Cerebellar cortex (tissue), 1 donor: ENCODE results near the gene STAT1.
A peak's percentile ranks its signal among the peaks of the same experiment; 100 is the strongest.
"Not testable (repeated sequence)": the region's sequence is repeated elsewhere in the genome, so short reads cannot be mapped to it uniquely, and the experiment has no call there.

Source experiments
- DNase-seq: peaks from one replicate; pipeline ENCODE4 v3.0.0-alpha.2; 2015; ENCODE audit warnings: low spot score

Gene STAT1

GRCh38 chr2:190981733-190982132 lies 32.2 kb downstream of the STAT1 start:
- DNase-seq, result no peak

- DNase-seq, result no peak
Measured at GRCh38 chr2:190981333-190981732, 32.6 kb downstream of the STAT1 start.

GRCh38 chr2:190980630-190981209 lies 33.3 kb downstream of the STAT1 start:
- no peak for DNase-seq

GRCh38 chr2:190979906-190980629 lies 33.9 kb downstream of the STAT1 start:
- no peak for DNase-seq

GRCh38 chr2:190978389-190979053 lies 35.5 kb downstream of the STAT1 start:
- DNase-seq, result no peak

GRCh38 chr2:190977505-190977904 lies 36.5 kb downstream of the STAT1 start:
- no peak for DNase-seq

- no peak for DNase-seq
Measured at GRCh38 chr2:190976521-190976920, 37.5 kb downstream of the STAT1 start.

- no peak for DNase-seq
Measured at GRCh38 chr2:190974629-190975361, 39.2 kb downstream of the STAT1 start.

- DNase-seq, result no peak
Measured at GRCh38 chr2:190973726-190974628, 40.0 kb downstream of the STAT1 start.

- no peak for DNase-seq
Measured at GRCh38 chr2:190973262-190973661, 40.7 kb downstream of the STAT1 start.

- DNase-seq, result no peak
Measured at GRCh38 chr2:190972846-190973245, 41.1 kb downstream of the STAT1 start.

- DNase-seq, result no peak
Measured at GRCh38 chr2:190972213-190972612, 41.8 kb downstream of the STAT1 start.

- no peak for DNase-seq
Measured at GRCh38 chr2:190970873-190971506, 43.0 kb downstream of the STAT1 start.

- no peak for DNase-seq
Measured at GRCh38 chr2:190970160-190970559, 43.8 kb downstream of the STAT1 start.

- no peak for DNase-seq
Measured at GRCh38 chr2:190968522-190968921, 45.4 kb downstream of the STAT1 start.

GRCh38 chr2:190965580-190966222 lies 48.3 kb downstream of the STAT1 start:
- peak; percentile 21 for DNase-seq

- no peak for DNase-seq
Measured at GRCh38 chr2:190964170-190964795, 49.7 kb downstream of the STAT1 start.

GRCh38 chr2:190963088-190963487 lies 50.9 kb downstream of the STAT1 start:
- no peak for DNase-seq

GRCh38 chr2:190961918-190962487 lies 52.0 kb downstream of the STAT1 start:
- no peak for DNase-seq

GRCh38 chr2:190961117-190961516 lies 52.9 kb downstream of the STAT1 start:
- not testable (repeated sequence) for DNase-seq
